Spleen (tissue), 7 donors: ENCODE data around the gene GLB1L.
A peak's percentile ranks its signal among the peaks of the same experiment; 100 is the strongest.

ENCODE experiments used
- POLR2A ChIP-seq, 3 donors: fragments of 450-650 bp; IDR thresholded peaks; one replicate each; pipeline ENCODE4 v1.5.1; 2017; ENCODE audit warnings: antibody characterized with exemption in 3 of 3, mild to moderate bottlenecking in 1 of 3
- POLR2AphosphoS5 ChIP-seq, 3 donors: sonication (generic); formaldehyde crosslinking; IDR thresholded peaks; one replicate each; pipeline ENCODE4 v1.5.1; 2017; ENCODE audit warnings: antibody characterized with exemption in 3 of 3
- TF ChIP-seq, protein P1 (sequence below), 11 experiments: fragments of 200-600 bp in 7 of 11; fragments of 450-650 bp in 4 of 11; sonication (generic) in 4 of 11; IDR thresholded peaks in 8 of 11; conservative IDR thresholded peaks in 3 of 11; 1 replicate in 7 of 11; 2 replicates in 4 of 11; pipeline versions ENCODE4 v1.4.0 to v1.8.0; 2016 to 2021; ENCODE audit warnings: antibody characterized with exemption in 11 of 11, inconsistent platforms in 4 of 11, mild to moderate bottlenecking in 1 of 11
- donor health status: DM: no; HTN: no; CAD: no; lungs with moderate emphysema.
- donor health status: DM: no; HTN: no; CAD: no.
- donor health status: DM: no; HTN: no; CAD: no.

- TF ChIP-seq POLR2A (IDR thresholded peaks at IDR 0.05) (peak; percentile 93 to 99 (median 98)), POLR2AphosphoS5 (IDR thresholded peaks at IDR 0.05) (peak; percentile 99 to 100 (median 99))
- TF ChIP-seq, protein P1, sequence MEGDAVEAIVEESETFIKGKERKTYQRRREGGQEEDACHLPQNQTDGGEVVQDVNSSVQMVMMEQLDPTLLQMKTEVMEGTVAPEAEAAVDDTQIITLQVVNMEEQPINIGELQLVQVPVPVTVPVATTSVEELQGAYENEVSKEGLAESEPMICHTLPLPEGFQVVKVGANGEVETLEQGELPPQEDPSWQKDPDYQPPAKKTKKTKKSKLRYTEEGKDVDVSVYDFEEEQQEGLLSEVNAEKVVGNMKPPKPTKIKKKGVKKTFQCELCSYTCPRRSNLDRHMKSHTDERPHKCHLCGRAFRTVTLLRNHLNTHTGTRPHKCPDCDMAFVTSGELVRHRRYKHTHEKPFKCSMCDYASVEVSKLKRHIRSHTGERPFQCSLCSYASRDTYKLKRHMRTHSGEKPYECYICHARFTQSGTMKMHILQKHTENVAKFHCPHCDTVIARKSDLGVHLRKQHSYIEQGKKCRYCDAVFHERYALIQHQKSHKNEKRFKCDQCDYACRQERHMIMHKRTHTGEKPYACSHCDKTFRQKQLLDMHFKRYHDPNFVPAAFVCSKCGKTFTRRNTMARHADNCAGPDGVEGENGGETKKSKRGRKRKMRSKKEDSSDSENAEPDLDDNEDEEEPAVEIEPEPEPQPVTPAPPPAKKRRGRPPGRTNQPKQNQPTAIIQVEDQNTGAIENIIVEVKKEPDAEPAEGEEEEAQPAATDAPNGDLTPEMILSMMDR (IDR thresholded peaks at IDR 0.05 in 8 of 11, conservative IDR thresholded peaks at IDR 0.05 in 3 of 11), result peak in 10 of 11 experiments; percentile 25 to 73 (median 44)
These were observed 8.7 kb upstream of the GLB1L start, which contains the start of gene TUBA4A for GRCh38 chr2:219253753-219254589.
